Inflammatory macrophage (primary cell): Measurements from ENCODE around the gene S100A11.
"Not testable (repeated sequence)": the region's sequence is repeated elsewhere in the genome, so short reads cannot be mapped to it uniquely, and the experiment has no call there.

ENCODE experiments used
- DNase-seq, 2 donors: peaks; one replicate each; pipeline ENCODE4 v3.0.0-alpha.2; 2020 to 2022
- total RNA-seq, 18 experiments: gene quantifications; one replicate each; lab custom pipeline; 2026; ENCODE audit warnings: mixed read lengths in 6 of 18, inconsistent platforms in 2 of 18; lab: John Stamatoyannopoulos, UW

S100A11 gene
- total RNA-seq = 156 to 798 (median 295) reads per million in 18 experiments

DNA sequence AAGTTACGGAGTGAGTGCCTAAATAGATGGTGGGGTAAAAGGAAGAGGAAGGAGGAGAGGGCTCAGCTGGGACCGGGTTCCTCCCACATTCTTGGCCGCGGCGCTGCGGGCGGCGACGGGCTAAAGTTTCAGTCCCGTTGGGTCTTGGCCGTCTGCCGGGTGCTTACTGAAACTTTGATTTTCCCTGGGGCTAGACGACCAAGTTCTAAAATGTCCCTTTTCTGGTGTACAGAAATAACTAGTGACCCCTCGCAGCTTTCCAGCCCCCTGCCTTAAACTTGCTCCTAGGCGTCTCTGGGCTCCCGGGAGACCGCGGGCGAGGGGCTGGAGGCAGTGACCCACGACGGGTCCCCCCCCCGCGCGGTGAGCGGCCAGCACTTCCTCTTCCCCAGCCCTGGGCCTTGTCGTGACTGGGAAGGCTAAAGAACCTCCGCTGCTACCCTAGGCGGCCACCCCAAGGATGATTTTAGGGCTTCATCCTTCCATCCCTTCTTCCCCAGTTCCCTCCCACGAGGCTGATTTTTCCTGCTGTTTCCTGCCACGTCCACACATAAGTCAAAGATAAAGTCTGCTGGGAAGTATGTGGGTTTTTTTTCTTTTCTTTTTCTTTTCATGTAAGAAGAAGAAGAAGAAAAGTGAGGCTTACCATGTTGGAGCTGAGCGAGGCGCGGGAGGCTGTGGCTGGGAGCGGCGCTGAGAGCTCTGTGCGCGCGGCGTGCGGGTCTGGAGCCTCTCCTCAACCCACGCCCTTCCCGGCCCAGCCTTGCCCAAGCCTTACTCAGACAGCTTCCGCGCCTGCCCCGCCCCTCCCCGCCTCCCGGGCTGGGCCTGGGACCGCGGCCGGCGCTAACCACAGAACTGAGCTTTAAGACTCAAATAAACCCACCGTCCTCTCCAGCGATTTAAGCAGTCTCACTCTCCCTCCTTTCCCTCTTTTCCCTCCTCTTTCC, at the start of gene S100A11:
S100A11 (minus strand) TSS at position 738 of the 950 bp plus-strand sequence; CDS start at position 649, 89 bp downstream.
- DNase-seq = peak; percentile 95 to 97

DNA sequence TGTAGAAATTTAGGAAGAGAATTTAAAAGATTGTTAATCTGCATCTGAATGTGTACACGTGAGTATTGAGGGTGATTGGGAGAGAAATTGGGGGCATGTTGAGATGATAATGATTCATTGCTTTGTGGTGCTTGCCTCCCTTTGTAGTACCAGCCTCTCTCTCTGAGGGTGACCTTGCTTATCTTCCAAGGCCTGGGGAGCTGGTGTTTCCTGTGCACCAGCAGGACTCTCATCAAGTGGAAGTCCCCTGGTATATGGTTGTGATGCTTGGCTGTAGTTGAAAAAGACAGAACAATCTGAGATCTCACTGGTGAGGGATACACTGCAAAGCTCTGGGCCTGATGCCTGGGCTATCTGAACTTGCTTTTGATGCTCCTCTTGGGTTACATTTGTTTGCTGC, 48.0 kb upstream of the S100A11 start:
- no peak for DNase-seq

DNA sequence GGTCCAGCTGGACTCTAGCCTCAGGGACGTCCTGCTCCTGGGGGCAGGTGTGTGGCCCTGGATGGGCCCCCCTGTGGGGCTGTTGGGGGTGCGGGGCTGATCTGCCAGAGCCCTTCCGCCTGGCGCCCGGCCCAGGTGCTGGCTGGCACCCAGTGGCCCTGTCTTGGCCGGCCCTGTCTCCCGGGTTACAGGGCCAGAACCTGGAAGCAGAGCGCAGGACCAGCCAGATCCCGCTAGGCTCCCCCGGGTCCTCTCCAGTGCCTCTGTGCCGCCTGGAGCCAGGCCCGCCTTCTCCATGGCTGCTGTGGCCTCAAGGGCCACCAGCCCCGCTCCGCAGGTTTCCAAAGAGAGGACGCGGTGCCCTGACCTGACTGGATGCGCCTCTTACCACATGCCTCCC, 44.2 kb upstream of the S100A11 start:
- DNase-seq = not testable (repeated sequence)

DNA sequence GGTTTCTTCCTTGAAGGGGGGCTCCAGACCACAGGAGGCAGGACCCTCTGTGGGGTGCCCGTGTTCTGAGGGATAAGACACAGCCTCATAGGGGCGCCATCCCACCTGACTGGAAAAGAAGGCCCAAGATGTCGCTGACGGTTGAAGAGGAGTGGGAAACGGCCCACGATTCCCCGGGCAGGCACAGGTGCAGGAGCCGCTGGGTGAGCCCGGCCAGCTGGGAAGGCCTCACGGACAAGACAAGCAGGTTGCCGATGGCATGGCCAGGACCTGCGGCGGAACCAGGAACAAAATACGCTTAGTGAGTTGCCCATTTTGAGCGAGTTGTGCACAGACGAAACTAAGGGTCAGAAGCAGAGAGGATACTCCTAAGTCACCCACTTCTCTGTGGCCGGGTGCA, 43.7 kb upstream of the S100A11 start:
- DNase-seq = not testable (repeated sequence)

DNA sequence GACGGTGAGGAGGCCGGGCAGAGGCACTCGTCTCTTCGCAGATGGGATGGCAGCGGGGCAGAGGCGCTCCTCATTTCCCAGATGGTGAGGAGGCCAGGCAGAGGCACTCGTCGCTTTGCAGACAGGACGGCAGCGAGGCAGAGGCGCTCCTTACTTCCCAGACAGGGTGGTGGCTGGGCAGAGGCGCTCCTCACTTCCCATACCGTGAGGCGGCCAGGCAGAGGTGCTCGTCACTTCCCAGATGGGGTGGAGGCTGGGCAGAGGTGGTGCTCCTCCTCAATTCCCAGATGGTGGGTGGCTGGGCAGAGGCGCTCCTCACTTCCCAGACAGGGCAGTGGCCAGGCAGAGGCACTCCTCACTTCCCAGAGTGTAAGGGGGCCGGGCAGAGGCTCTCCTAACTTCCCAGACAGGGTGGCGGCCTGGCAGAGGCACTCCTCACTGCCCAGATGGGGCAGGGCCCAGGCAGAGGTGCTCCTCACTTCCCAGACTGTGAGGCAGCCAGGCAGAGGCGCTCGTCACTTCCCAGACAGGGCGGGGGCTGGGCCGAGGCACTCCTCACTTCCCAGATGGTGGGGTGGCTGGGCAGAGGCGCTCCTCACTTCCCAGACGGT, 42.1 kb upstream of the S100A11 start:
- no peak for DNase-seq

DNA sequence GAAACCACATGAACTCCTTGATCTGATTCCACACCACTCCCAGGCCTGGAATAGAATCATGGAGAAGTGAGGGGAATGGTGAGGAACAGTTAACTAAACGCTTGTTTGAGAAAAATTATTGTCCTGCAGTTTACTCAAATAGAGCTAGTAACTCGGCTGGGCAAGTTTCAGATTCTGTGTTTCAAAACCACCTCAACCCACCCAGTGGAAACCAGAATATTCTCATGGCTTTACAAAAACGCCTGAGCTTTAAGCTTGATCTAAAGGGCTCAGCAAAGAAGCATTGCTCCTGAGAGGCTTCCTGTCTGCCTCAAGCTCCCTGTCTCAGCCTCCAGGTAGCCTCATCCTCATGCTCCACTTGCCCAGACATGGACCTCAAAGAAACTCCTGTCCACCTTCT, 35.5 kb upstream of the S100A11 start:
- DNase-seq = no peak

DNA sequence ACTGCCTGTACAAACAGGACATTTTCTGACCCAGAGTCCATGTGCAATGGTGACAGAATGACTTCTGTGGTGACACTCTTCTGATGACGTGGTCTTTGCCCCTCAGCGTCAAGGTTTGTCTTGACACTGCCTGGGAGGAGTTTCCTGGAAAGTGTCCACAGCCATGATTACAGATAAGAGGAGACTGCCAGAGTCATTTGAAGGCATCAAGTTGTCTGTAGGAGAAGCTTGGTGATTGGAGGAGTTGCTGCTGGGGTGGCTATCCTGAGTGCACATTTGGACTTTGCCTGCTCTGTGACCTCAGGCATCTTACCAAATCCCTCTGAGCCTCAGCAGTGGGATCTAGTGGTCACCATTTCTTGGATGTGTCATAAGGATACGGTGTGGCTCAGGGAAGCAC, 34.3 kb upstream of the S100A11 start:
- no peak for DNase-seq

DNA sequence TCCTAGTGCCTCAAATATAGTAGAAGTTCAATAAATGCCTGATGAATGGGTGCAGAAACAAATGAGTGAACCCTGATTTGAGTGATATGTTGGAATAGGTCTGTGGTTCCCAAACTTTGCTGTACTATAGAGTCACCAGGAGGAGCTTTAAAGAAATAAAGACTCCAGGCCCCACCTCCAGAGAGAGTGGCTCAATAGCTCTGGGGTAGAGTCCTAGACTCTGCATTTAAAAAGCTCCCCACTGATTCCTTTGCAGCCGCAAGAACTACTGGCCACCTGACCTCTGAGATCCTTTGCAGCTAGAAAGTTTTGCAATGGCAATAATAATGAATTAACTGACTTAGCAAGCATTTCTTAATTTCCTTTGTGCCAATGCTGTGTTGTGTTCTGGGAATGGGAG, 31.1 kb upstream of the S100A11 start:
- no peak for DNase-seq

DNA sequence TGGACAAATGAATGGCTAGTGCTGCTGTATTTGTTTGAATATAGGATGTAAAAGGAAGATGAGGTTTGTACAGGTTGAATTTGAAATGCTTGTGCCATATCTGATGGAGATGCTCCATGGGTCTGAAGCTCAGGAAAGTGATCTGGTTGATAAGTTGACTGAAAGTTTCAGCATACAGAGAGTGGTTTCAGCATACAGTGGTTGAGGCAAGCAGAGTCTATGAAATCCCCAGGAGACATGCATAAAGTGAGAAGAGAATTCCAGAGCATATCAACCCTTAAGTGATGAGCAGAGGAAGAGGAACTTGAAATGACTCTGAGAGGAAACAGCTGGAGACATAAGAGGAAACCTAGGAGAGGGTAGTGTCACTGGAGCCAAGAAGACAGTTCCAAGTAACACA, 30.3 kb upstream of the S100A11 start:
- DNase-seq = no peak

DNA sequence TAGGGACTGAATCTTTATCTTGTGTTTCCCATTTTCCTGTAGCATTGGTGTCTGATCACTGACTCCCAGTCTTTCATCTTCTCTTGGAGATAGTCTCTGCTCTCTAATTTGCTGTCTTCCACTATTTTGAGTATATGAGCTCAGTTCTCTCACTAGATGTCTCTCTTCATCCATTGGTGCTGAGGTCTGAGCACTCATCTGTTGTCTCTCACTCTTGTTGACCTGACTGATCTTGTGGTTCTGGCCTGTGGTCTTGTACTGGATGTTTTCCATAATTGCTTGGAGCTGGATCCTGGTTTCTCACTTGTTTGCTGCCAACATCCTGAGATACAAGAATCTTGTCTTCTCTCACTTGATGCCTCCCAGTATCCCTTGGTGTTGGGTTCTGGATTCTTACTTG, 25.1 kb upstream of the S100A11 start:
- no peak for DNase-seq

DNA sequence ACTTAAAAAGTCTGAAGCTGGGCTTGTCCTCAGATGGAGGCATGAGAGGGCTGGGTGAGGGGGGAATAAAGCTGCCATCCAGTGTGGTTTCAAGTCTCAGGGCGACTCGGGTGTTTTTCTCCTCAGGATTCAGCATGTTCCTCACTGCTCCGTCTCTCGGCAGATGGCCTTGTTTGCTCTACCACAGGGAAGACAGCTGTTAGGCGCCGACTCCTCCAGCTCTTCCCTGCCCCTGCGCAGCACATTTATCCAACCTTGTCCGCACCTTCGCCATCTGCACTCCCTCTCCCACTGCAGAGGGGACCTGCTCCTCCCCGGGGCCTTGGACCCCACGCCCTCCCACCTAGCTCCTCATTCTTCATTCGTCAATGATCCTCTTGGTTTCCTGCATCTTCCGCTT, 16.6 kb upstream of the S100A11 start:
- no peak for DNase-seq

DNA sequence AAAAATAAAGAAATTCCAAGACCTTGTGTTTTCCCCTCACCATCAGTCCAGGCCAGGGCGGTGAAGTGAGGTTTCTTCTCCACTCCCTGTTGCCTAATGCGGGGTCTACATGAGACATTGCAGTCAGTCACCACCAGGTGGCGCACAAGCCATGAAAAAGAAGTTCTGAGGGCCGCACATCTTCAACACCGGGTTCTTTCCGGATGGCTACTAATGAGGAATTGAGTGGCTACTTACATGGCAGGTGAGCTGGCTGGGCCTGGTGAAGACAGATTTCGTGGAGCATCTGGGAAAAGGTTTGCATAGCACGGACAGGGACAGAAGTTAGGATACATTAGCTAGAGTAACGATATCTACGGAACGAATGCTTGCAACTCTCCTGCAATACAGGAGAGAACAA, 15.8 kb upstream of the S100A11 start:
- DNase-seq = peak; percentile 89

DNA sequence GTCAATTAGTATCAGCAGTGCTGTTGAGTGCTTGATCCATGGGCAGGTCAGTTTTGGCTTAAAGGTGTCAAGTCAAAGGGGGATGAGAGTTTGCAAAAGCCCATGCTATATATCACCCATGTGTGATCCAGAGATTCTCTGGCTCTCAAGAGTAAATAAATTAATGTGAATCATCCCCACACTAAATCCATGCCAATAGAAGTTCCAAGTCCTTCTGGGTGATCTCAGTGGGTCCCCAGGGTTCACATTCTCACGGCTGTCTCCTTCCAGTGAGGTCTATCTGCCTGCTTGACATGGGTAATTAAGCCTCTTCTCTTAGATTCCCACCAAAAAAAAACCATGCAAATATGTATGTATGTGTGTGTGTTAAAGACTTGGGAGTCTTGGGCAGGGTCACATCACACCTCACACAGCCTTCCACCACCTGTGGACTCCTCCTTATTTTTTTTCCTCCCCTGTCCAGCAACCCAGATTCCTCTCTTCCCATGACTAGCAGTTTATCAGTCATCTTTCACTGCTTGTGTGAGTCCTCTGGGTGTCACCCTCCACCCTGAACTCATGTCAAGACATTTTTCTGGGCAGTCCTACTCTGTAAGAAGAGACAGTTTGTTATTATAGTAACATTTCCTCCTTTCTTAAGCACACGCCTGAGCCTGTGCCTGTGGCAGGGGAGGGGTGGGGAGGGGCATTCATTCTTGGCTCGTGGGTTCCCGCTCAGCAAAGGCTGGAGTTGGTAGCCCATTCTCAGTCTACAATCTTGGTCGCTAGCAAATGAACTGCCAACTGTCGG, 14.3 kb upstream of the S100A11 start:
- DNase-seq = peak; percentile 13 to 40

DNA sequence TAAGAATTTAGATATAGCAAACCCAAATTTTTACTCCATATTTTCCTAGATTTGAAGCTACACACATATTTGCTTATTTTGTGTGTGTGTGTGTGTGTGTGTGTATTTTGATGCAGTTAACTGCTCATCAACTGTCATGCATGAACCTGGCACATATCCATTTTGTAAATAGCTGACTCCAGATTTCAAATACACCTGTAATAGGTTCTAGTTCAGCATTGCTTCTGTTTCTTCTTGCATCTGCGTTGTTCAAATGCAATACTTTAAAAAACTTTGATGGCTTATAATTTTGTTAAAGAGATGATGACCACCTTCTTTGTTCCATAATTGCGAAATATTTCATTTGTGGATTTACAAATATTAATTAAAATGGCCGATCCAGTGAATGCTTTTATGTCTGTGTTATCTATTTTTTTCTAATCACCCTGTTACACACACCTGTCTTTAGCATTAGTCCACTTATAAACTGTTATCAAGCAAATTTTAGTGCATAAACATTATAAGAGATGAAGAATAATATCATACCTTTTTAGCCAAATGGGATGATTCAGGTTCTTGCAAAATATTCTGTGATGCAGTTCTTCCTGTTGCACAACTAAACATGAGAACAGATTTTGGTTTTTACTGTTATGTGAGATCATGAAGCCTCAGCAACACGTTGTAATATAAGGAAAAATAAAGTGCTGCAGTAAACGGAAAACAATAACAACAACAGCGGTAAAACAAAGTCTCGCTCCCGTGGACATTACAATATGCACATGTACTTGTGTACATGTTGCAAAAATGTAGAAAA, 12.7 kb upstream of the S100A11 start:
- DNase-seq = peak; percentile 72 to 88

DNA sequence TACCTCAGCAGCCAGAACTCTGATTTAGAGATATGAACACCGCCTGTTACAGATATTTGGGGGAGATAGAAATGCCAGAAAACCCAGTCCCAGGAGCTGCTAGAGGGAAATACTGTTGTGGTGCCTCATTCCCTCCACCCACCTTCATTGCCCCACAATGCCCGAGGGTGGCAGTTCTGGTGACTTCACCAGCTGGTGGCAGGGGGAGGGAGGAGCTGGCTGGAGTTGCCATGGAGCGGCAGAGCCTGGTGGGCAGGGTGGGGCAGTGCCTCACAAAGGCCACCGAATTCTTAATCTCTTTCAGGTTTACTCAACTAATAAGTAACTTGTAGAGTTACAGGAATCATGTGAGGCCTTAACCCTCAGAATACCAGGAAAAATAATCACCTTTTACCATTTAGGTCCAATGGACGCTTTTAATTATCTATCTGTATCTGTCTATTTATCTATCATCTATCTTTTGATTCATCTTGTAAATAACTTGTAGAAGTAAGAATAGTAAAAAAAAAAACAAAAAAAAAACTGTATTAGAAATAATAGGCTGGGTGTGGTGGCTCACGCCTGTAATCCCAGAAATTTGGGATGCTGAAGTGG, 11.7 kb upstream of the S100A11 start:
- DNase-seq = peak; percentile 95 to 97

DNA sequence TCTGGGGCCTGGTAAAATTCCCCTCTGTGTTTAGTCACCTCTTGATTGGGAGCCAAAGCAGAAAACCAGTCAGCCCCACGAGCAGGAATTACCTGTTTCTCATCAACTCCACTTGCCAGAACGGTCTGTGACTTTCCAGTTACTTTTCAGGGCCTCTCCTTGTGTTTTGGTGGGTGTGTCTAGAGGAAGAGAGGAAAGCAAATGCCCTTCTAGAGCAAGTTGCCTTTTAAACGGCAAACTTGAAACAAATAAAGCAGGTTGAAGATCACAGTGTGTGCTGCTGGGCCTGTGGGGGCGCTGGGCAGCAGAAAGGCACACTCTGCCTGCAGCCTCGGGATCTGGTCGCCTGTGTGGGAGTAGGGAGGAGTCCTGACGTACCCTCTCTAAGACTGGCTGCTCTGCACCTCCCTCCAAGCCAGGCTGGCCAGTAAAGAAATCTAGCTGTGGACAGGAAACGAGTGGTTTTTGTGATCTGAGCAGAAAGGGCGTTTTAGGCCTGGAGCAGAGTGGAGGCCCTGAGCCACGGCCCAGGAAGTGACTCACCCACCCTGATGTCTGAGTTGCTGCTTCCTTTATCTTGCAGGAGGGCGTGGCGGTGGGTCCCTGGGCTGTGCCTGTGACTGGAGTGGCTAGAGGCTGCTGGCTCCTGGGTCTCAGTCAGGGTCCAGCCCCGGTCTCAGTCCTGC, 11.1 kb upstream of the S100A11 start:
- DNase-seq = peak; percentile 99 to 100

DNA sequence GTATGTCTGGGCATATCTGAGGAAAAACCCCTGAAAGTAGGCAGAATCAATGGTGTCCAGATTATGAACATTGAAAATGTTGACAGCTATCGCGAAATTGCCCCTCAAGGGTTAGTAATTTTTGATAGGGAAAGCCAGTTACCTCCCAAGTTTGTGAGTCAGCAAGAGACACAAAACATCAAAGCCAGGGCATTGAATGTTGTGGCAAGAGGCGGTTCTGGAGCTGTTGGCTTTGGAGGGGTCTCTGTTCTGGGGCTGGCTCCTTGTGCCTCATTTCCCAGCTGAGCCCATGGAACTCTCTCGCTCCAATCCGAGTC, 10.6 kb upstream of the S100A11 start:
- DNase-seq = no peak

DNA sequence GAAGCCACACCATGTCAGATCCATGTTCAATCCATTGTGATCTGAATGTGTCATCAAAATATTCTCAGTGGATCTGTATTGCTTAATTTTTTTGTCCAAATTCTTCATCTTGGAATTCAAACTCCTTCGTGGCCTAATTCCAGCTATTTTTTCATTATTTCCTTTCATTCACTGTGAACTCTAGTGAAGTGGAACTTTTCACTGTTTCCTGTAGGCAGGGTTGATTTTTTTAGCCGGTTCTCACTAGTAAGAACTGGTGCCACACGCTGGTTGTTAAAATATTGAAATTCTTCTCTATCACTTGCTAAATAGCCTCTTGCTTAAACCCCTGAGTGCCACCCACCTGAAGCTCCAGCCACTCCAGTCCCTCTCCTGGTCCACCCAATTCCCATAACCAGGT, 7.6 kb upstream of the S100A11 start:
- no peak for DNase-seq

DNA sequence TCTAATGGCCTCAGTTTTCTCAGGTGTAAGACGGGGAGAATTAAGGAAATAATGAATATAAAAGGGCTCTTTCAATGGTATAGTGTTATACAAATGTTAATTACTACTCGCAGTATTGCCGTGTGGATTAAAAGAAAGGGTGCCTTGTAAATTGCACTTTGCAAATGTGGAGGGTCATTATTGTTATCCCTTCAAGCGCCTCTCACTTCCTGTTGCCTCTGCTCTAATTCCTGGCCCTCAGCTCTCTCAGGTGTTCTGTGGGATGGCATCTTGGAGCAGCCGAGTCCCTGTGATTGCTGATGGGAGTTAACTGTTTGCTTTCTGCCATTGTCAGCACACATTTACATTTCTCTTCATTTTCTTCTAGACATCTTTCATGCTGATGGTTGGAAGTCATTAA, 7.1 kb upstream of the S100A11 start:
- no peak for DNase-seq

DNA sequence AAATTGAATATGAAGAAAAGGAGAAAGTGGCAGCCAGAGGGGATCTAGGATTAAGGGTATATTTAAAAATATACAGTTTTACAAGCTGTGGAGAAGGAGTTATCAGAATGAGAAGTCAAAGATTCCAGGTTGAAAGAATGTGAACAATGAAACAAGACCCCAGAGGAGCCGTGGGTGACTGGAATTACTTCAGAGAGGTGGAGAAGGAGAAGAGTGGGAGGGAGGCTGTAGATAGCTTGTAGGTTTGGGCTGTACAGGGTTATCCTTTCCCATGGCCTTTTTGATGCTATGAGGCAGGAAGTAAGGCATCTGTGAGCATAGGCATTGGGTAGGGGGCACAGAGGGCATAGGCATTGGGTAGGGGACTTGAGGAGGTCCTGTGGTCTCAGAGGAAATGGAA, 5.2 kb upstream of the S100A11 start:
- DNase-seq = no peak

DNA sequence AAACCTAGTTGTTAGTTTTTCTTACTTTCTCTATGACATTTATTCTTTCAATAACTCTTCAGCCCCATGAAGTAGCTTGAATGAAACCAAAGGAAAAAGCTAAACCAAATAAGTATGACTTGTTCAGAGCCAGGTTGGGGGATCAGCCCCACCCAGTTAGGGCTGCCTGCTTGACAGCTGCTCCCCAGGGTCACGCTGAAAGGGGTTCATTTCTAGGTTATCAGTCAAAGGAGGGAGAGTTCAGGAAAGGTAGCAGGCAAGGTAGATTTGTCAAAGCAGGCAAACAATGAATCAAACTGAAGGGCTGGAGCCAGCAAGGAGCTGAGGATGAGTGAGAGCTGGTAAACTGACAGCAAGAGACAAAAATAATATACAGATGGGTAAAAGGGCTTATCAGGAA, 3.1 kb upstream of the S100A11 start:
- DNase-seq = no peak

DNA sequence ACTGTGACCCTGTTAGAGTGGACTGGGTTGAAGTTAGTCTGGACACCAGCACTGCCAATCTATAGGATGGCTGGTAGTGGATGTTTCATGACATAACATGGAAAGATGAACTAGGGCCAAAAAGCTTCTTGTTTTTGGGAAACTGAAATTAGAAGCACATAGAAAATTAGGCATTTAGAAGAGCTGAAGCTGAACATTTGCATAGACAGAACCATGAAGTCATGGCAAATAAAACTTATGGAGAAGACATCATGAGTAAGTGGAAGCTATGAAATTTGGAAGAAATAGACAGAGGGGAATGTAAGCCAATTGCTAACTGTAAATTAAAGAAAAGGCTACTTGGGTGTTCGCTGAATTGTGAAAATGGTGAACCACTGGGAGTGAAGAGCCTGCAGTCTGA, 2.7 kb upstream of the S100A11 start:
- no peak for DNase-seq
